GM10266 (cell line): Measurements from ENCODE around the gene OGT.
A peak's percentile ranks its signal among the peaks of the same experiment; 100 is the strongest.

Experiments used
- DNase-seq: peaks from one replicate; pipeline ENCODE4 v3.0.0; 2012; ENCODE audit errors: extremely low spot score
- TF ChIP-seq, protein P1 (sequence below): IDR thresholded peaks from 2 replicates; pipeline ENCODE4 v1.5.1; 2012; ENCODE audit warnings: mild to moderate bottlenecking, low read depth; ENCODE audit not compliant: control insufficient read depth, insufficient read depth; ENCODE audit errors: missing control alignments

OGT gene

DNA sequence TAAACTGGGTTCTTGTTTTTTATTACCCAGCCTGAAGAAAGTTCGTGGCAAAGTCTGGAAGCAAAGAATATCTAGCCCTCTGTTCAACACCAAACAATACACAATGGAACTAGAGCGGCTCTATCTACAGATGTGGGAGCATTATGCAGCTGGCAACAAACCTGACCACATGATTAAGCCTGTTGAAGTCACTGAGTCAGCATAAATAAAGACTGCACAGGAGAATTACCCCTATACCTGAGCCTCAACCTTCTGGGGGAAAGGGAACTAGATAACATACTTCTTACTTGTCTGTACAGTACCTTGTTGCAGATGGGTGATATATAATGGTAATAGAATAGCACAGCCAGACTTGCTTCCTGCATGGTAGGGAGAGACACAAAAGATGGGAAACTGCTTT is 40.7 kb downstream of the OGT start:
- no peak for DNase-seq
- TF ChIP-seq, protein P1, sequence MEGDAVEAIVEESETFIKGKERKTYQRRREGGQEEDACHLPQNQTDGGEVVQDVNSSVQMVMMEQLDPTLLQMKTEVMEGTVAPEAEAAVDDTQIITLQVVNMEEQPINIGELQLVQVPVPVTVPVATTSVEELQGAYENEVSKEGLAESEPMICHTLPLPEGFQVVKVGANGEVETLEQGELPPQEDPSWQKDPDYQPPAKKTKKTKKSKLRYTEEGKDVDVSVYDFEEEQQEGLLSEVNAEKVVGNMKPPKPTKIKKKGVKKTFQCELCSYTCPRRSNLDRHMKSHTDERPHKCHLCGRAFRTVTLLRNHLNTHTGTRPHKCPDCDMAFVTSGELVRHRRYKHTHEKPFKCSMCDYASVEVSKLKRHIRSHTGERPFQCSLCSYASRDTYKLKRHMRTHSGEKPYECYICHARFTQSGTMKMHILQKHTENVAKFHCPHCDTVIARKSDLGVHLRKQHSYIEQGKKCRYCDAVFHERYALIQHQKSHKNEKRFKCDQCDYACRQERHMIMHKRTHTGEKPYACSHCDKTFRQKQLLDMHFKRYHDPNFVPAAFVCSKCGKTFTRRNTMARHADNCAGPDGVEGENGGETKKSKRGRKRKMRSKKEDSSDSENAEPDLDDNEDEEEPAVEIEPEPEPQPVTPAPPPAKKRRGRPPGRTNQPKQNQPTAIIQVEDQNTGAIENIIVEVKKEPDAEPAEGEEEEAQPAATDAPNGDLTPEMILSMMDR: no peak

DNA sequence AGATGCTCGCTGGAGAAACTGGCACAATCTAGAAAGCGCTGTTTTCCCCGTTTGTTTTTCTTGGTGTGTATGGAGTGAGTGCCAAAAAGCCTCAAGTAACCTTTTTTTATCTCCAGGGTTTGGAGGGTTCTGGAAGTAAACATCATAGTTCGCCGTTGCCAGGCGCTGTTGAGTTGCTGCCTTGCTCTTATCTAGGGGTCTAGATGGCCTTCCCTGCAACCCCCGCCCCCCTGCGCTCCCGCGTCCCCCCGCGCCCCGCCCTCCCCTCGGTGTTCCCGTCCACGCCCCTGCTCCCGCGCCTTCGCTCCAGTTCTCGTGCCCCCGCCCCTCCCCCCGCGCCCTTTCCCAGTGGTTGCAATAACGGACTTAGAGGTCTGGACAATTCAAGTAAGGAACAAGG is 44.8 kb downstream of the OGT start:
- TF ChIP-seq, protein P1: no peak
- DNase-seq: no peak

DNA sequence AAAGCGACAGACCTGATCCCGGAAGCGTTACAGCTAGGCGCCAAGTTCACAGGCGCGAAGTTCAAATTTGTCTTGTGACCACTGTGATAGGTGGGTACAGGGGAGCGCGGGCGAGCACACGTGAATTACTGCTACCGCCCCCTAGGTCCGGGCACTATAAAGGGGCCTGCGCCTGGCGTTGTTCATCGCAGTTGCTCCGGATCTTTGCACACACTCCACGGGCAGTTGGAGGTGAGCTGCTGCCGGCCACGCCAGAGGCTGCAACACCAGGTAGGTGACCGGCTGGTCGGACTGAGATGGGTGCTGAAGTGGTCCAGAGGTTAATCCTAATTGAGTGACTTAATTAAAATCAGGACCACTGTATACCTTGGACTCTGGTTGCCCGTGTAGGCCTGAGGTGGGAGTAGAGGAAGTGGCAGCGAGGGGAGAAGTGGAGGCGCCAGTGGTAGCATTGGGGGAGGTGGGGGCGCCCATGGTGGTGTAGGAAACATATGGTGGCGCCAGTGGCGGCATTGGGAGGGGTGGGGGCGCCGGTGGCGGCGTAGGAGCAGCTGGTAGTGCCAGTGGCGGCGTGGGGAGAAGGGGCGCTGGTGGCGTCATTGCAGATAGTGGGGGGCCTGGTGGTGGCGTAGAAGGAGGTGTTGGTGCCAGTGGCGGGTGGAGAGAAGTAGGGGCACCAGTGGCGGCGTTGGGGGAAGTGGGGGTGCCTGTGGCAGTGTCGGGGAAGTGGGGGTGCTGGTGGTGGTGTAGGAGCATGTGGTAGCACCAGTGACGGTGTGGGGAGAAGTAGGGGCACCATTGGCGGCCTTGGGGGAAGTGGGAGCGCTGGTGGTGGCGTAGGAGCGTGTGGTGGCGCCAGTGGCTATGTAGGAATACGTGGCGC is 45.6 kb downstream of the OGT start, which contains the start of gene GCNA:
Gene GCNA, plus strand, starts transcription at position 185 of the 883 bp plus-strand sequence. CDS start 2,385 bp downstream, outside the sequence.
- TF ChIP-seq, protein P1: no peak

DNA sequence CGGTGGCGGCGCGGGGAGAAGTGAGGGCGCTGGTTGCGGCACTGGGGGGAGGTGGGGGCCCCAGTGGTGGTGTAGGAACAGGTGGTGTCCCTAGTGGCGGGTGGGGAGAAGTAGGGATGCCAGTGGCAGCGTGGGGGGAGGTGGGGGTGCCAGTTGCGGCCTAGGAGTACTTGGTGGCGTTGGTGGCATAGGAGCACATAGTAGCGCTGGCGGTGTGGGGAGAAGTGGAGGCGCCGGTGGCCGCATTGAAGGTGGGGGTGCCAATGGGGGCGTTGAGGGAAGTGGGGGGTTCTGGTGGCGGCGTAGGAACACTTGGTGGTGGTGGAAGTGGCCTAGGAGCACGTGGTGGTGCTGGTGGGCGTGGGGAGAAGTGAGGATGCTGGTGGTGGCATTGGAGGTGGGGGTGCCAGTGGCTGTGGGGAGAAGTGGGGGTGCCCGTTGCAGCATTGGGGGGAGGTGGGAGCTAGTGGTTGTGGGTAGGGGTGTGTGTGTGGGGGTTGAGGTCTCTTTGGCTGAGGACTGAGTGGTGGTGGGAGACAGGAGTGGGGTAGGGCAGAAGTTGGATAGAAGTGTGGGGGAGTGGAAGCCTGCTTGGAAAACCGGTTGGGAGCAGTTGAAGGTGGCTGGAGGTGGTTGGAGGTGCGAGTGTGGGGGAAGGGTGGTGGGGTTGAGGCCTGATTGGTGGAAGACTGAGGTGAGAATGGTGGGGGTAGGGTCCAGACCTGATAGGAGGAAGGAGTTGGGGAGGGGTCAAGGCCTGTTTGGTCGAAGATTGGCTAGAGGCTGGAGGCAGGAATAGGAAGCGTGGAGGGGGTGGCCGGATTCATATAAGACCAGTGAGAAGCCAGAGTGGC is 46.5 kb downstream of the OGT start:
- peak; percentile 9 for DNase-seq
- TF ChIP-seq, protein P1: no peak

More for the DNA sequence above, 45.6 kb downstream of the OGT start, which contains the start of gene GCNA:
- DNase-seq: no peak

DNA sequence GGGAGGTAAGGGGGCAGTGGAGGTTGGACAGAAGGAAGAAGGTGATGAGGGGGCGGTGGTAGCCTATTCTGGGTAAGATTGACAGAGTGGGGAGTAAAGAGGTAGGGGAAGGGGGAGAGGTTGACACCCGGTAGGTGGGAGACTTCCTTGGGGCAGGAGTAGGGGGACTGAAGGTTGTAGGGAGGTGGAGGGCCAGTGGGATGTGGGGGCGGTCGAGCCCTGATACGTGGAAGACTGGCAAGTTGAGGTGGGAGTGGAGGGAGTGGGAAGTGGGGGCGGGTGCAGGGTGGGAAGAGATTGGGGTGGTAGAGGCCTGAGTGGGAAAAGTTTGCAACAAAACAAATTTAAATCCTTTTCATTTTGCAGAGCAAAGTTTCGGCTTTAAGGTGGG is 47.1 kb downstream of the OGT start:
- TF ChIP-seq, protein P1: no peak
- DNase-seq: no peak

DNA sequence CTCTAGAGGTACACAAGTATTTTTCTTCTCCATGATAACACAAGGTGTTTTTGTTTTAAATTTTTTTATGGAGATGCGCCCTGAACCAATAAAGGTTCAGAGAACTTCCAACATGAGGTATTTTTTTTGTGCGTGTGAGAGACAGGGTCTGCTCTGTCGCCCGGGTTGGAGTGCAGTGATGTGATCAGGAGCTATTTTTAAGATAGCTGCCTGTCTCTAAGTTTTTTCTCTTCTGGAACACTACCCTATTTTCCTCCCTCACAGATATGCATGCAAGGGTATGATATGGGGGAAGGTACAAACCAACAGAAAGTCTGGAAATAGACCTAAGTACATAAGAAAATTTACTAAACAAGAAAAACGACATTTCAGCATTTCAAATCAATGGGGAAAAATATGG is 48.3 kb downstream of the OGT start:
- TF ChIP-seq, protein P1: no peak
- no peak for DNase-seq
